Loucy (cell line): Measurements from ENCODE around the gene WFIKKN1.

Experiments
- H2AFZ ChIP-seq: fragments of 200-600 bp; sonication (generic); 2 replicates; pipeline ENCODE4 v1.6.0; 2016; ENCODE audit warnings: antibody characterized with exemption, mild to moderate bottlenecking, low read length, moderate library complexity
- H3F3A ChIP-seq: fragments of 200-600 bp; 2 replicates; pipeline ENCODE4 v1.6.0; 2016; ENCODE audit warnings: antibody characterized with exemption, low read depth, mild to moderate bottlenecking
- H3K27me3 ChIP-seq: fragments of 200-600 bp; sonication (generic); 2 replicates; pipeline ENCODE4 v1.6.1; 2014; ENCODE audit warnings: low read length, mild to moderate bottlenecking; ENCODE audit not compliant: insufficient read depth, poor library complexity, severe bottlenecking
- H3K36me3 ChIP-seq: fragments of 200-600 bp; sonication (generic); 2 replicates; pipeline ENCODE4 v1.6.1; 2016; ENCODE audit warnings: low read length; ENCODE audit not compliant: insufficient read depth
- H3K4me1 ChIP-seq: fragments of 200-600 bp; sonication (generic); 2 replicates; pipeline ENCODE4 v1.5.1; 2014; ENCODE audit warnings: low read length, mild to moderate bottlenecking; ENCODE audit not compliant: insufficient read depth, poor library complexity, severe bottlenecking
- H3K4me2 ChIP-seq: fragments of 200-600 bp; sonication (generic); 2 replicates; pipeline ENCODE4 v1.6.0; 2014; ENCODE audit warnings: antibody characterized with exemption, low read length, low read depth, mild to moderate bottlenecking; ENCODE audit not compliant: poor library complexity, severe bottlenecking
- H3K4me3 ChIP-seq: fragments of 200-600 bp; sonication (generic); 2 replicates; pipeline ENCODE4 v1.5.1; 2014; ENCODE audit warnings: low read length, mild to moderate bottlenecking, mixed read lengths; ENCODE audit not compliant: poor library complexity, severe bottlenecking
- H3K79me2 ChIP-seq: fragments of 200-600 bp; sonication (generic); 2 replicates; pipeline ENCODE4 v1.6.1; 2014; ENCODE audit warnings: low read length; ENCODE audit not compliant: insufficient read depth
- H3K9ac ChIP-seq: fragments of 200-600 bp; sonication (generic); 2 replicates; pipeline ENCODE4 v1.6.0; 2014; ENCODE audit warnings: mild to moderate bottlenecking, low read depth, low read length, moderate library complexity; ENCODE audit not compliant: poor library complexity, severe bottlenecking
- H3K9me2 ChIP-seq: fragments of 200-600 bp; sonication (generic); replicated peaks from 2 replicates; pipeline ENCODE4 v1.6.1; 2016; ENCODE audit warnings: low read depth, low read length, mixed read lengths
- H3K9me3 ChIP-seq: fragments of 200-600 bp; sonication (generic); 2 replicates; pipeline ENCODE4 v1.6.1; 2014; ENCODE audit warnings: mild to moderate bottlenecking, antibody characterized with exemption, low read length, low read depth; ENCODE audit not compliant: insufficient read depth
- H4K20me1 ChIP-seq: fragments of 200-600 bp; sonication (generic); 2 replicates; pipeline ENCODE4 v1.6.0; 2014; ENCODE audit warnings: antibody characterized with exemption, low read length, mild to moderate bottlenecking; ENCODE audit not compliant: insufficient read depth, poor library complexity, severe bottlenecking
- EZH2phosphoT487 ChIP-seq: fragments of 200-600 bp; IDR thresholded peaks from 2 replicates; pipeline ENCODE4 v1.6.1; 2018; ENCODE audit warnings: antibody characterized with exemption, mild to moderate bottlenecking, moderate library complexity, borderline replicate concordance
- TF ChIP-seq, protein P1 (sequence below): fragments of 200-600 bp; sonication (generic); conservative IDR thresholded peaks from 2 replicates; pipeline ENCODE4 v1.5.1; 2014; ENCODE audit warnings: mild to moderate bottlenecking, antibody characterized with exemption, low read length

The WFIKKN1 gene

DNA sequence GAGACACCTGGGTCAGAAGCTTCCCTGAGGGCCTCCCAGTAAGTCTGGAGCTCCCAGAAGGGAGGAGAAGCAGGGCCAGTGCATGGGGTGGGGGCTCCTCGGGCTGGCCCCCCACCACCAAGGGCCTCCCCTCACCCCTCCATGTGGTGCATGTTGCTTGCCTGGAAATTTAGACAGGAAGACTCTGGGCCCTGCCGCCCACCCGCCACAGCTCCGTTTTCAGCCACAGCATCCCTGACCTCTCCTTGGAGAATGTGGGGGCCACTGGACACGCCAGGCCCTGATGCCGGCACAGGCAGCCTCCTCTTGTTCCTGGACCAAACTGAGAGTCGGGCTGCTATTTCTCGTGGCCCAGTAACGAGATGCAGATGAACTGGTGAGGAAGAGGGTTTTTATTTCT is 8.1 kb downstream of the WFIKKN1 start:
- no peaks in the 10 kb centered on the region for H3K9me2 ChIP-seq
- no peak for TF ChIP-seq EZH2phosphoT487
- TF ChIP-seq, protein P1, sequence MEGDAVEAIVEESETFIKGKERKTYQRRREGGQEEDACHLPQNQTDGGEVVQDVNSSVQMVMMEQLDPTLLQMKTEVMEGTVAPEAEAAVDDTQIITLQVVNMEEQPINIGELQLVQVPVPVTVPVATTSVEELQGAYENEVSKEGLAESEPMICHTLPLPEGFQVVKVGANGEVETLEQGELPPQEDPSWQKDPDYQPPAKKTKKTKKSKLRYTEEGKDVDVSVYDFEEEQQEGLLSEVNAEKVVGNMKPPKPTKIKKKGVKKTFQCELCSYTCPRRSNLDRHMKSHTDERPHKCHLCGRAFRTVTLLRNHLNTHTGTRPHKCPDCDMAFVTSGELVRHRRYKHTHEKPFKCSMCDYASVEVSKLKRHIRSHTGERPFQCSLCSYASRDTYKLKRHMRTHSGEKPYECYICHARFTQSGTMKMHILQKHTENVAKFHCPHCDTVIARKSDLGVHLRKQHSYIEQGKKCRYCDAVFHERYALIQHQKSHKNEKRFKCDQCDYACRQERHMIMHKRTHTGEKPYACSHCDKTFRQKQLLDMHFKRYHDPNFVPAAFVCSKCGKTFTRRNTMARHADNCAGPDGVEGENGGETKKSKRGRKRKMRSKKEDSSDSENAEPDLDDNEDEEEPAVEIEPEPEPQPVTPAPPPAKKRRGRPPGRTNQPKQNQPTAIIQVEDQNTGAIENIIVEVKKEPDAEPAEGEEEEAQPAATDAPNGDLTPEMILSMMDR: no peak
- no peaks in the 10 kb centered on the region for H3K36me3 ChIP-seq
- no peaks in the 10 kb centered on the region for H3K27me3 ChIP-seq
- H3K9me3 ChIP-seq: no peaks in the 10 kb centered on the region
- H3F3A ChIP-seq: no peaks in the 10 kb centered on the region
- no peaks in the 10 kb centered on the region for H4K20me1 ChIP-seq
- H3K9ac ChIP-seq: no peak overlapping the region
- H3K4me2 ChIP-seq: no peak overlapping the region
- no peak overlapping the region for H2AFZ ChIP-seq
- H3K4me3 ChIP-seq: no peak overlapping the region
- peaks cover 6% of the 10 kb centered on the region for H3K4me1 ChIP-seq
- H3K79me2 ChIP-seq: peaks cover 19% of the 10 kb centered on the region

DNA sequence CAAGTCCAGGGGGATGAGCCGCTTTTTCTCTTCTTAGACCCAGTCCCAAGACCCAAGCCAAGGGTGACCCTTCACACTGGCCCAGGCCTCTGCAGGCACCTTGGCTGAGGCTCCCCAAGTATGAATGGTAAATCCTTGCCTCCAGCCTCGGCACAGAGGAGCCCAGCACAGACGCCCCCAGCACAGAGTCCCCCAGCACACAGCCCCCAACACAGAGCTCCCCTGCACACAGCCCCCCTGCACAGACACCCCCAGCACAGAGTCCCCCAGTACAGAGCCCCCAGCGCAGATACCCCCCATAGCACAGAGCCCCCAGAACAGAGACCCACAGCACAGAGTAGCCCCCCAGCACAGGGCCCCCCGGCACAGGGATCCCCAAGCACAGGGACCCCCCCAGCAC is 9.8 kb downstream of the WFIKKN1 start:
- H3K9me2 ChIP-seq: no peaks in the 10 kb centered on the region
- peak overlapping the region; percentile 91 for H3K9ac ChIP-seq

GRCh38 chr16:641326-642188 is 10.8 kb downstream of the WFIKKN1 start, which contains the start of gene MCRIP2:
Gene MCRIP2 (plus strand): TSS chr16:641828. CDS start chr16:641992, 164 bp downstream.
- Histone ChIP-seq H3K9ac (peak within 1 kb of the TSS; percentile 91), H3K27me3 (no peaks in the 10 kb centered on the region), H3K36me3 (no peaks in the 10 kb centered on the region), H3K79me2 (peaks cover 5% of the 10 kb centered on the region; the same call in 1 of the 2 replicates), H3K9me2 (no peaks in the 10 kb centered on the region), H4K20me1 (no peaks in the 10 kb centered on the region), H3K4me3 (peak within 1 kb of the TSS; percentile 82), H3K4me1 (peaks cover 6% of the 10 kb centered on the region), H3K9me3 (no peaks in the 10 kb centered on the region), H3F3A (no peaks in the 10 kb centered on the region), H2AFZ (peak within 1 kb of the TSS; percentile 61; the same call in 1 of the 2 replicates), H3K4me2 (peak within 1 kb of the TSS; percentile 76)
- TF ChIP-seq EZH2phosphoT487: no peak
- TF ChIP-seq, protein P1: no peak

More for the DNA sequence above, 9.8 kb downstream of the WFIKKN1 start:
- Histone ChIP-seq H3F3A (no peaks in the 10 kb centered on the region), H3K4me2 (peak overlapping the region; percentile 76), H3K4me3 (peak overlapping the region; percentile 82), H3K36me3 (no peaks in the 10 kb centered on the region), H3K9me3 (no peaks in the 10 kb centered on the region), H4K20me1 (no peaks in the 10 kb centered on the region), H3K4me1 (peaks cover 6% of the 10 kb centered on the region), H3K79me2 (peaks cover 8% of the 10 kb centered on the region; the same call in 1 of the 2 replicates), H3K27me3 (no peaks in the 10 kb centered on the region), H2AFZ (no peak overlapping the region)
- no peak for TF ChIP-seq EZH2phosphoT487
- TF ChIP-seq, protein P1: no peak
